GM21737 (cell line): ENCODE data around the gene GOLGA5.
"Not testable (repeated sequence)": the region's sequence is repeated elsewhere in the genome, so short reads cannot be mapped to it uniquely, and the experiment has no call there.

Experiments used
- ATAC-seq: cut with Tn5 transposase; IDR thresholded peaks from one replicate; pipeline ENCODE4 v1.9.1; 2021; ENCODE audit warnings: mild to moderate bottlenecking, moderate library complexity; ENCODE audit not compliant: unreplicated experiment

GOLGA5 gene

GRCh38 chr14:92775292-92775691 lies 18.8 kb upstream of the GOLGA5 start:
- ATAC-seq, result peak; percentile 85

- not testable (repeated sequence) for ATAC-seq
These were observed 15.1 kb upstream of the GOLGA5 start for GRCh38 chr14:92778868-92779565.

- no peak for ATAC-seq
These were observed 13.5 kb upstream of the GOLGA5 start for GRCh38 chr14:92780444-92781232.

GRCh38 chr14:92781350-92781749 lies 12.8 kb upstream of the GOLGA5 start:
- no peak for ATAC-seq

- ATAC-seq, result peak; percentile 54
These were observed 10.2 kb upstream of the GOLGA5 start for GRCh38 chr14:92783813-92784431.

- ATAC-seq, result no peak
These were observed 8.3 kb upstream of the GOLGA5 start for GRCh38 chr14:92785667-92786426.

GRCh38 chr14:92786427-92786756 lies 7.7 kb upstream of the GOLGA5 start:
- ATAC-seq, result no peak

GRCh38 chr14:92787554-92787953 lies 6.6 kb upstream of the GOLGA5 start:
- no peak for ATAC-seq

- no peak for ATAC-seq
These were observed 4.5 kb upstream of the GOLGA5 start for GRCh38 chr14:92789457-92790089.

GRCh38 chr14:92792885-92793284 lies 1.2 kb upstream of the GOLGA5 start:
- ATAC-seq, result no peak

- peak; percentile 10 for ATAC-seq
These were observed 439 bp downstream of the GOLGA5 start for GRCh38 chr14:92794547-92794941.

GRCh38 chr14:92794961-92795360 lies 856 bp downstream of the GOLGA5 start:
- no peak for ATAC-seq

- no peak for ATAC-seq
These were observed 4.0 kb downstream of the GOLGA5 start for GRCh38 chr14:92797935-92798653.

- no peak for ATAC-seq
These were observed 4.7 kb downstream of the GOLGA5 start for GRCh38 chr14:92798811-92799210.

- no peak for ATAC-seq
These were observed 5.9 kb downstream of the GOLGA5 start for GRCh38 chr14:92800012-92800411.

- ATAC-seq, result no peak
These were observed 6.4 kb downstream of the GOLGA5 start for GRCh38 chr14:92800525-92800924.

- no peak for ATAC-seq
These were observed 7.8 kb downstream of the GOLGA5 start for GRCh38 chr14:92801917-92802316.

- ATAC-seq, result no peak
These were observed 8.6 kb downstream of the GOLGA5 start for GRCh38 chr14:92802678-92803077.

GRCh38 chr14:92813201-92813600 lies 19.1 kb downstream of the GOLGA5 start:
- no peak for ATAC-seq

- no peak for ATAC-seq
These were observed 25.0 kb downstream of the GOLGA5 start for GRCh38 chr14:92819011-92819597.
